ENCODE data around the gene RARG.
A peak's percentile ranks its signal among the peaks of the same experiment; 100 is the strongest.

The RARG gene

DNA sequence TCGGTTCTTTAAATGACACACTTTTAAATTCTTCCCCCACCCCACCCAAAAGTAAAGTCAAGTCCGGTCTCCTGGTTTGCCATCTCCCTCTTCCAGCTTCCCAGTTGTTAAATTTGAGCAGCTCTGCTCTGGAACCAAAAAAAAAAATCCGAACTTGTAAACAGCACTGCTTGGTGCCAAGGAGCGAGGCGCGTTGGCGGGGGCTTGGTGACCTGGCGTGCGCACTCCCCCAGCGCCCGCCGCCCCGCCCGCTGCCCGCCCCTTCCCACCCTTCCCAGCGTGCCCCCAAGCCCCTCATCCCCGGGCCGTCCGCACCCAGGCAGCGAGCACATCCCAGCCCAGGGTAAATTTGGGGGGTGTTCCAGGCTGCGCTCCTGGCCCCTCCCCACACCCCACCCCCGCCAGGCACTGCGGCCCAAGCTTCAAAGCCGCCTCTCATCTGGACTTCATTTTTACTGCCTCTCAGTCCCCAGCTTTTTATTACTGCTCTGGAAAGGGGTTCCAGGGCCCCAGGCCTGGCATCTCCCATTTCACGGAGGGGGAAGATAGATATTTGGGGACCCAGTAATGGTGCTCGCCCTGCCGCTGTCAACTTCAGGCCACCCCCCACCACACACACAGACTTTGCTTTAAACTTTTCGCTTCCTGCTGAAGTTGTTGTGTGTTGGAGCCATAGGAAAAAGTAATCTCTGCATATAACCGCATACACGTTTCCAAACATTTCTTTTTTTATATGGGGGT lies 13.3 kb downstream of the RARG start:
- TF ChIP-seq NFIC (IDR thresholded peaks at IDR 0.05), result no peak
- no peak for TF ChIP-seq EGR1 (IDR thresholded peaks at IDR 0.05)
- TF ChIP-seq, protein P1, sequence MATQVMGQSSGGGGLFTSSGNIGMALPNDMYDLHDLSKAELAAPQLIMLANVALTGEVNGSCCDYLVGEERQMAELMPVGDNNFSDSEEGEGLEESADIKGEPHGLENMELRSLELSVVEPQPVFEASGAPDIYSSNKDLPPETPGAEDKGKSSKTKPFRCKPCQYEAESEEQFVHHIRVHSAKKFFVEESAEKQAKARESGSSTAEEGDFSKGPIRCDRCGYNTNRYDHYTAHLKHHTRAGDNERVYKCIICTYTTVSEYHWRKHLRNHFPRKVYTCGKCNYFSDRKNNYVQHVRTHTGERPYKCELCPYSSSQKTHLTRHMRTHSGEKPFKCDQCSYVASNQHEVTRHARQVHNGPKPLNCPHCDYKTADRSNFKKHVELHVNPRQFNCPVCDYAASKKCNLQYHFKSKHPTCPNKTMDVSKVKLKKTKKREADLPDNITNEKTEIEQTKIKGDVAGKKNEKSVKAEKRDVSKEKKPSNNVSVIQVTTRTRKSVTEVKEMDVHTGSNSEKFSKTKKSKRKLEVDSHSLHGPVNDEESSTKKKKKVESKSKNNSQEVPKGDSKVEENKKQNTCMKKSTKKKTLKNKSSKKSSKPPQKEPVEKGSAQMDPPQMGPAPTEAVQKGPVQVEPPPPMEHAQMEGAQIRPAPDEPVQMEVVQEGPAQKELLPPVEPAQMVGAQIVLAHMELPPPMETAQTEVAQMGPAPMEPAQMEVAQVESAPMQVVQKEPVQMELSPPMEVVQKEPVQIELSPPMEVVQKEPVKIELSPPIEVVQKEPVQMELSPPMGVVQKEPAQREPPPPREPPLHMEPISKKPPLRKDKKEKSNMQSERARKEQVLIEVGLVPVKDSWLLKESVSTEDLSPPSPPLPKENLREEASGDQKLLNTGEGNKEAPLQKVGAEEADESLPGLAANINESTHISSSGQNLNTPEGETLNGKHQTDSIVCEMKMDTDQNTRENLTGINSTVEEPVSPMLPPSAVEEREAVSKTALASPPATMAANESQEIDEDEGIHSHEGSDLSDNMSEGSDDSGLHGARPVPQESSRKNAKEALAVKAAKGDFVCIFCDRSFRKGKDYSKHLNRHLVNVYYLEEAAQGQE (IDR thresholded peaks at IDR 0.05; ENCODE audit: low read depth), result no peak
- TF ChIP-seq CEBPB (IDR thresholded peaks at IDR 0.05), result no peak
- TF ChIP-seq ZBTB7A (IDR thresholded peaks at IDR 0.05; ENCODE audit: low read depth), result no peak
- no peak for TF ChIP-seq TCF12 (IDR thresholded peaks at IDR 0.05; ENCODE audit: low read depth)
- no peak for TF ChIP-seq CREB1 (IDR thresholded peaks at IDR 0.05; ENCODE audit: low read depth)
- TF ChIP-seq TAF1 (IDR thresholded peaks at IDR 0.05; ENCODE audit: low read depth), result no peak
- no peak for TF ChIP-seq TEAD4 (IDR thresholded peaks at IDR 0.05)
- TF ChIP-seq, protein P2, sequence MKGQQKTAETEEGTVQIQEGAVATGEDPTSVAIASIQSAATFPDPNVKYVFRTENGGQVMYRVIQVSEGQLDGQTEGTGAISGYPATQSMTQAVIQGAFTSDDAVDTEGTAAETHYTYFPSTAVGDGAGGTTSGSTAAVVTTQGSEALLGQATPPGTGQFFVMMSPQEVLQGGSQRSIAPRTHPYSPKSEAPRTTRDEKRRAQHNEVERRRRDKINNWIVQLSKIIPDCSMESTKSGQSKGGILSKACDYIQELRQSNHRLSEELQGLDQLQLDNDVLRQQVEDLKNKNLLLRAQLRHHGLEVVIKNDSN (IDR thresholded peaks at IDR 0.05), result no peak

DNA sequence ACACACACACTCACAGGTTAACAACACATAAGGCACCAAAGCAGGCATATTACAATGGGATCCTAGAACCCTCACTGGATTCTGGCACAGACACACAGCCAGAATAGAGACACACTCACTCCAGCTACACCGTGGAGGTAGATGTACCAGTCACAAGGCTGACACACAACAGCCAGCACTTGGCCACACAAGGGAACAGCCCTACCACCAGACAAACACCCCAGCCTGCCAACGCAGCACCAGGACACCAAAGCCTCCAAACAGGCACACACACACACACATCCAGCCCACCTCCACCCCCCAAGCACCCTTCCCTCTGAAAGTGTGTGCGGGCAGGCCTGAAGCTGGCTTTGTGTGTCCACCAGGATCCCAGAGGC lies 14.1 kb downstream of the RARG start:
- no peak for TF ChIP-seq EP300 (IDR thresholded peaks at IDR 0.05; ENCODE audit: borderline replicate concordance)

DNA sequence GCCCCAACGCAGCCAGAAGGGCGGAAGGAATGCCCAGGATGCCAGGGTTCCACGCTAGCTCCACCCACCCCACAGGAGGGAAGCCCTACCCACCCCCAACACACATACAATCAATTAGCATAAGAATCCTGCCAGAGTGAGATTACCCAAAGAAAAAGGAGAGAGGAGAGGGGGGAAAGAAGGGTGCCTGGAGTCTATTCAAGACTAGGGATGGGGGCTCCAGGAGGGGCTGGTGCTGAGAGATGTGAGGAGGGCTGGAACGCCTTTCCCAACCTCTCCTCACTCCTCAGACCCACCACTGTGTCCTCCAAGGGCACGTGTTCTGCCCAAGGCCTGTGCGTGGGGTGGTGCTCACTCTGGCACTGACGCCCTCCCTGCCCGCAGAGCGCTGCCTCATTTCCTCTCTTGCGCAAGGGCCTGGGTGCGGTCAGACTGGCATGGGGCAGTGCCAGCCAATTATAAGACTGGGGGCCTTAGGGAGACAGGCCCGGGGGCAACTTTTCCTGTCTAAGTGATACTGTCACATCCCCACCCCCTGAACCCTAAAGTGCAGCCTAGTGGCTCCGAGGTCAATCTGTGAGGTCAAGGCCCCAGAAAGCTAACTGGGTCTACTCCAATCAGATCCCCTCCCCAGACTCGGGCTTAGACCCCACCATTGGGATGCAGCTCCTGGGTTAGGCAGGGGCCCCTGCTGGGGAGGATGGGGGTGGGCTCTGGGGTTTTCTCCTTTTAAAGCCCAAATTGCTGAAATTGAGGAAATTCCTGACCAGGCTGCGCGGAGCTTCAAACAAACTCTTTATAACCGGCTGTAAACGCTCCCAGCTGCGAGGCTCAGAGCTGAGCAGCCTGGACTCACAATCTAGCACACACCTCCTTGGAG lies 14.7 kb downstream of the RARG start:
- TF ChIP-seq, protein P3, sequence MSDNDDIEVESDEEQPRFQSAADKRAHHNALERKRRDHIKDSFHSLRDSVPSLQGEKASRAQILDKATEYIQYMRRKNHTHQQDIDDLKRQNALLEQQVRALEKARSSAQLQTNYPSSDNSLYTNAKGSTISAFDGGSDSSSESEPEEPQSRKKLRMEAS (IDR thresholded peaks at IDR 0.05), result peak; percentile 38
- TF ChIP-seq CEBPB (IDR thresholded peaks at IDR 0.05), result peak; percentile 99
- TF ChIP-seq YY1 (IDR thresholded peaks at IDR 0.05; ENCODE audit: low read depth), result no peak
- TF ChIP-seq, protein P2 (IDR thresholded peaks at IDR 0.05), result peak; percentile 69
- no peak for TF ChIP-seq NFIC (IDR thresholded peaks at IDR 0.05)
- 0 out of 2 replicates have a peak, but pooled peaks have one; percentile 23 for TF ChIP-seq ZBTB7A (IDR thresholded peaks at IDR 0.05; ENCODE audit: low read depth)
- TF ChIP-seq FOXM1 (IDR thresholded peaks at IDR 0.05; ENCODE audit: borderline replicate concordance, low read depth), result no peak
- no peak for TF ChIP-seq TEAD4 (IDR thresholded peaks at IDR 0.05)
- TF ChIP-seq, protein P1 (IDR thresholded peaks at IDR 0.05; ENCODE audit: low read depth), result no peak
- no peak for TF ChIP-seq EGR1 (IDR thresholded peaks at IDR 0.05)
- TF ChIP-seq TCF12 (IDR thresholded peaks at IDR 0.05; ENCODE audit: low read depth), result no peak; the same call in 1 of the 2 replicates
- TF ChIP-seq EP300 (IDR thresholded peaks at IDR 0.05; ENCODE audit: borderline replicate concordance), result no peak

DNA sequence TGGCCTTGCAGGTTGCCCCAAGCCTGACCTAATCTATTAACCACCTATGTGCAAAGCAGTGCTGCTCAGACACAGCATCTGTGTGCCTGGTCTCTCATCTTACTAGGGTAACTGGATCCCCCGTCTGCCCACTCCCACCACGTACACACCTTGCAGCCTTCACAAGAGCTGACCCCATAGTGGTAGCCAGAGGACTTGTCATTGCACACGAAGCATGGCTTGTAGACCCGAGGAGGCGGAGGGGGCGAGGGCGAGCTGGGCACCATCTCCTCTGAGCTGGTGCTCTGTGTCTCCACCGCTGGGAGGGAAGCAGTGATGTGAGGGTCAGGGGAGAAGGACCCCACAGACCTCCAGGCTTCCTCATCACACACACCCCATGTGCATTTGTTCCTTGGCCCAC lies 16.5 kb downstream of the RARG start:
- TF ChIP-seq, protein P2 (IDR thresholded peaks at IDR 0.05), result no peak
- TF ChIP-seq CEBPB (IDR thresholded peaks at IDR 0.05), result no peak
- TF ChIP-seq, protein P1 (IDR thresholded peaks at IDR 0.05; ENCODE audit: low read depth), result no peak
- TF ChIP-seq EGR1 (IDR thresholded peaks at IDR 0.05), result no peak
- TF ChIP-seq TAF1 (IDR thresholded peaks at IDR 0.05; ENCODE audit: low read depth), result no peak
- TF ChIP-seq NFIC (IDR thresholded peaks at IDR 0.05), result no peak
- TF ChIP-seq TEAD4 (IDR thresholded peaks at IDR 0.05), result no peak
- TF ChIP-seq ZBTB7A (IDR thresholded peaks at IDR 0.05; ENCODE audit: low read depth), result no peak
- TF ChIP-seq FOXM1 (IDR thresholded peaks at IDR 0.05; ENCODE audit: borderline replicate concordance, low read depth), result no peak

Data from Ishikawa (cell line).